Activated naive CD8-positive, alpha-beta T cell treated with anti-CD3 and anti-CD28 coated beads for 36 hours (primary cell): ENCODE results near the gene PPM1J. TPM values are rescaled to one million over a fixed set of nuclear protein-coding genes. Genes with fewer than 3 reads are reported as not detected.
"Not testable (repeated sequence)": the region's sequence is repeated elsewhere in the genome, so short reads cannot be mapped to it uniquely, and the experiment has no call there.

Experiments
- DNase-seq: peaks from one replicate; pipeline ENCODE4 v3.0.0; 2021
- H3K27ac Mint-ChIP-seq: one replicate; pipeline ENCODE4 v1.8.0; 2022; ENCODE audit warnings: mild to moderate bottlenecking, moderate library complexity, mixed read lengths
- H3K27me3 Mint-ChIP-seq: one replicate; pipeline ENCODE4 v1.8.0; 2022; ENCODE audit warnings: mild to moderate bottlenecking, mixed read lengths
- H3K36me3 Mint-ChIP-seq: one replicate; pipeline ENCODE4 v1.8.0; 2021; ENCODE audit warnings: mild to moderate bottlenecking, mixed read lengths
- H3K4me1 Mint-ChIP-seq: one replicate; pipeline ENCODE4 v1.8.0; 2021; ENCODE audit warnings: mixed read lengths
- H3K4me3 Mint-ChIP-seq: one replicate; pipeline ENCODE4 v1.8.0; 2022; ENCODE audit warnings: mild to moderate bottlenecking, moderate library complexity, mixed read lengths
- H3K9me3 Mint-ChIP-seq: one replicate; pipeline ENCODE4 v1.8.0; 2022; ENCODE audit warnings: mixed read lengths
- total RNA-seq, 2 experiments: library from RNA; stranded (reverse); gene quantifications; one replicate each; pipeline ENCODE4 v1.2.3, GENCODE V29; 2021

Gene PPM1J
- total RNA-seq: under 1 TPM; 0.80 to 0.94 TPM

GRCh38 chr1:112715264-112716053, at the start of gene PPM1J:
PPM1J (minus strand) TSS chr1:112715332; CDS start chr1:112715301, 31 bp downstream.
- H3K36me3 Mint-ChIP-seq: no peaks in the 10 kb centered on the region
- no peaks in the 10 kb centered on the region for H3K9me3 Mint-ChIP-seq
- no peak within 1 kb of the TSS for H3K27ac Mint-ChIP-seq
- peak; percentile 96 for DNase-seq
- H3K27me3 Mint-ChIP-seq: peaks cover 45% of the 10 kb centered on the region
- H3K4me3 Mint-ChIP-seq: peak within 1 kb of the TSS; percentile 83
- peaks cover 21% of the 10 kb centered on the region for H3K4me1 Mint-ChIP-seq

GRCh38 chr1:112762541-112763500, 47.7 kb upstream of the PPM1J start:
- H3K27ac Mint-ChIP-seq: no peak overlapping the region
- DNase-seq: no peak
- peaks cover 19% of the 10 kb centered on the region for H3K27me3 Mint-ChIP-seq
- H3K36me3 Mint-ChIP-seq: no peaks in the 10 kb centered on the region
- H3K4me3 Mint-ChIP-seq: no peak overlapping the region
- H3K4me1 Mint-ChIP-seq: no peaks in the 10 kb centered on the region
- H3K9me3 Mint-ChIP-seq: peaks cover 2% of the 10 kb centered on the region

GRCh38 chr1:112761714-112762480, 46.8 kb upstream of the PPM1J start:
- Mint-ChIP-seq H3K27ac (no peak overlapping the region), H3K36me3 (no peaks in the 10 kb centered on the region), H3K4me3 (no peak overlapping the region), H3K4me1 (no peaks in the 10 kb centered on the region), H3K9me3 (peaks cover 2% of the 10 kb centered on the region), H3K27me3 (peaks cover 23% of the 10 kb centered on the region)
- no peak for DNase-seq

GRCh38 chr1:112759228-112759627, 44.1 kb upstream of the PPM1J start:
- DNase-seq: no peak
- Mint-ChIP-seq H3K36me3 (no peaks in the 10 kb centered on the region), H3K27me3 (peaks cover 38% of the 10 kb centered on the region), H3K27ac (no peak overlapping the region), H3K4me1 (no peaks in the 10 kb centered on the region), H3K4me3 (no peak overlapping the region), H3K9me3 (peaks cover 4% of the 10 kb centered on the region)

- H3K36me3 Mint-ChIP-seq: no peaks in the 10 kb centered on the region
- peaks cover 52% of the 10 kb centered on the region for H3K27me3 Mint-ChIP-seq
- H3K4me1 Mint-ChIP-seq: no peaks in the 10 kb centered on the region
- H3K9me3 Mint-ChIP-seq: peaks cover 10% of the 10 kb centered on the region
- no peak for DNase-seq
- H3K4me3 Mint-ChIP-seq: no peak overlapping the region
- no peak overlapping the region for H3K27ac Mint-ChIP-seq
These were observed 39.0 kb upstream of the PPM1J start for GRCh38 chr1:112754116-112754628.

- Mint-ChIP-seq H3K4me3 (no peak overlapping the region), H3K4me1 (peaks cover 3% of the 10 kb centered on the region), H3K36me3 (peaks cover 3% of the 10 kb centered on the region), H3K27me3 (peaks cover 64% of the 10 kb centered on the region), H3K9me3 (peaks cover 2% of the 10 kb centered on the region), H3K27ac (no peak overlapping the region)
- no peak for DNase-seq
These were observed 33.3 kb upstream of the PPM1J start for GRCh38 chr1:112748396-112748795.

- peak; percentile 8 for DNase-seq
- H3K4me3 Mint-ChIP-seq: no peak overlapping the region
- H3K27ac Mint-ChIP-seq: no peak overlapping the region
- H3K4me1 Mint-ChIP-seq: peaks cover 3% of the 10 kb centered on the region
- H3K27me3 Mint-ChIP-seq: peaks cover 84% of the 10 kb centered on the region
- H3K9me3 Mint-ChIP-seq: peaks cover 6% of the 10 kb centered on the region
- H3K36me3 Mint-ChIP-seq: peaks cover 6% of the 10 kb centered on the region
These were observed 29.0 kb upstream of the PPM1J start for GRCh38 chr1:112744009-112744578.

- Mint-ChIP-seq H3K36me3 (peaks cover 6% of the 10 kb centered on the region), H3K4me1 (peaks cover 3% of the 10 kb centered on the region), H3K9me3 (peaks cover 8% of the 10 kb centered on the region), H3K27ac (no peak overlapping the region), H3K4me3 (no peak overlapping the region), H3K27me3 (peaks cover 85% of the 10 kb centered on the region)
- no peak for DNase-seq
These were observed 28.3 kb upstream of the PPM1J start for GRCh38 chr1:112743174-112744008.

- DNase-seq: no peak
- H3K36me3 Mint-ChIP-seq: no peaks in the 10 kb centered on the region
- H3K27ac Mint-ChIP-seq: no peak overlapping the region
- H3K27me3 Mint-ChIP-seq: peaks cover 46% of the 10 kb centered on the region
- peaks cover 11% of the 10 kb centered on the region for H3K4me1 Mint-ChIP-seq
- H3K9me3 Mint-ChIP-seq: peaks cover 9% of the 10 kb centered on the region
- H3K4me3 Mint-ChIP-seq: no peak overlapping the region
These were observed 22.4 kb upstream of the PPM1J start for GRCh38 chr1:112737573-112737972.

- no peak for DNase-seq
- Mint-ChIP-seq H3K9me3 (peaks cover 7% of the 10 kb centered on the region), H3K36me3 (no peaks in the 10 kb centered on the region), H3K4me3 (no peak overlapping the region), H3K4me1 (peaks cover 11% of the 10 kb centered on the region), H3K27me3 (peaks cover 31% of the 10 kb centered on the region), H3K27ac (no peak overlapping the region)
These were observed 20.6 kb upstream of the PPM1J start for GRCh38 chr1:112735752-112736151.

GRCh38 chr1:112731451-112731850, 16.3 kb upstream of the PPM1J start:
- Mint-ChIP-seq H3K27me3 (peaks cover 3% of the 10 kb centered on the region), H3K9me3 (no peaks in the 10 kb centered on the region), H3K27ac (no peak overlapping the region), H3K4me3 (no peak overlapping the region), H3K4me1 (peaks cover 6% of the 10 kb centered on the region), H3K36me3 (no peaks in the 10 kb centered on the region)
- no peak for DNase-seq

GRCh38 chr1:112729909-112730308, 14.8 kb upstream of the PPM1J start:
- no peak overlapping the region for H3K4me3 Mint-ChIP-seq
- H3K27me3 Mint-ChIP-seq: peaks cover 3% of the 10 kb centered on the region
- no peaks in the 10 kb centered on the region for H3K9me3 Mint-ChIP-seq
- H3K27ac Mint-ChIP-seq: no peak overlapping the region
- DNase-seq: no peak
- H3K4me1 Mint-ChIP-seq: no peaks in the 10 kb centered on the region
- H3K36me3 Mint-ChIP-seq: no peaks in the 10 kb centered on the region

- not testable (repeated sequence) for H3K27me3 Mint-ChIP-seq, H3K4me1 Mint-ChIP-seq, H3K9me3 Mint-ChIP-seq, H3K36me3 Mint-ChIP-seq, DNase-seq, H3K4me3 Mint-ChIP-seq, H3K27ac Mint-ChIP-seq
These were observed 13.9 kb upstream of the PPM1J start for GRCh38 chr1:112729011-112729410.
